ENCODE data around the gene ALKBH8. TPM values are rescaled to one million over a fixed set of nuclear protein-coding genes. Genes with fewer than 3 reads are reported as not detected.

The ALKBH8 gene
- total RNA-seq, 2 experiments from 2014 or later = 6.5 to 7.7 TPM

GRCh38 chr11:107494055-107494454 lies 71.5 kb downstream of the ALKBH8 start:
- H3K27me3 ChIP-seq (ENCODE audit: control insufficient read depth in 1 of 2, insufficient read depth in 2 of 2, low read length in 2 of 2) = no peaks in the 10 kb centered on the region
- Mint-ChIP-seq H3K36me3 (ENCODE audit: low read depth) (no peaks in the 10 kb centered on the region), H3K4me3 (no peak overlapping the region), H3K27me3 (no peaks in the 10 kb centered on the region), H3K4me1 (ENCODE audit: low read depth) (no peaks in the 10 kb centered on the region), H3K9me3 (no peaks in the 10 kb centered on the region), H3K27ac (no peak overlapping the region)
- H3K36me3 ChIP-seq (ENCODE audit: insufficient read depth, low read length) = no peaks in the 10 kb centered on the region
- H3K4me3 ChIP-seq (ENCODE audit: low read length) = no peak overlapping the region
- CTCF ChIA-PET = no interaction called here
- no peak for DNase-seq
- intact Hi-C loops (cut with DNase I, micrococcal nuclease) = no loop called here
- no peak for TF ChIP-seq CTCF (IDR thresholded peaks at IDR 0.05)
- POLR2A ChIA-PET = no interaction called here
- H3K27ac ChIP-seq (ENCODE audit: low read depth in 1 of 2, low read length in 2 of 2) = no peak overlapping the region
- no peaks in the 10 kb centered on the region for H3K4me1 ChIP-seq (ENCODE audit: insufficient read depth, low read length)
- no peaks in the 10 kb centered on the region for H3K9me3 ChIP-seq (ENCODE audit: control insufficient read depth in 1 of 2, insufficient read depth in 1 of 2, low read length in 2 of 2)
- no peak for ATAC-seq (ENCODE audit: poor library complexity)

- no peaks in the 10 kb centered on the region for H3K4me1 ChIP-seq (ENCODE audit: insufficient read depth, low read length)
- no peaks in the 10 kb centered on the region for H3K36me3 ChIP-seq (ENCODE audit: insufficient read depth, low read length)
- no peaks in the 10 kb centered on the region for H3K27me3 ChIP-seq (ENCODE audit: control insufficient read depth in 1 of 2, insufficient read depth in 2 of 2, low read length in 2 of 2)
- no peak overlapping the region for H3K4me3 Mint-ChIP-seq
- no peak overlapping the region for H3K4me3 ChIP-seq (ENCODE audit: low read length)
- no peak overlapping the region for H3K27ac Mint-ChIP-seq
- H3K4me1 Mint-ChIP-seq (ENCODE audit: low read depth) = no peaks in the 10 kb centered on the region
- no peak for DNase-seq
- no peak overlapping the region for H3K27ac ChIP-seq (ENCODE audit: low read depth in 1 of 2, low read length in 2 of 2)
- no peak for TF ChIP-seq CTCF (IDR thresholded peaks at IDR 0.05)
- no peaks in the 10 kb centered on the region for H3K9me3 ChIP-seq (ENCODE audit: control insufficient read depth in 1 of 2, insufficient read depth in 1 of 2, low read length in 2 of 2)
- H3K27me3 Mint-ChIP-seq = peaks cover 5% of the 10 kb centered on the region
- CTCF ChIA-PET = no interaction called here
- intact Hi-C loops (cut with DNase I, micrococcal nuclease) = no loop called here
- POLR2A ChIA-PET = no interaction called here
- no peak for ATAC-seq (ENCODE audit: poor library complexity)
- H3K36me3 Mint-ChIP-seq (ENCODE audit: low read depth) = no peaks in the 10 kb centered on the region
- no peaks in the 10 kb centered on the region for H3K9me3 Mint-ChIP-seq
These were observed 72.4 kb downstream of the ALKBH8 start for GRCh38 chr11:107493117-107493516.

GRCh38 chr11:107490836-107491235 lies 74.7 kb downstream of the ALKBH8 start:
- ChIA-PET CTCF (interaction anchor here (0.5 kb wide), 1 partner anchor 33 kb away, joined by 3 read pairs; no protein-coding TSS in a partner anchor), POLR2A (no interaction called here)
- intact Hi-C loops (cut with DNase I, micrococcal nuclease) = loop anchor here in 1 of 2 experiments (1.0 kb wide), 1 partner anchor 21 kb away; no protein-coding TSS in a partner anchor

More at GRCh38 chr11:107490836-107491235, 74.7 kb downstream of the ALKBH8 start:
- Mint-ChIP-seq H3K36me3 (ENCODE audit: low read depth) (no peaks in the 10 kb centered on the region), H3K4me1 (ENCODE audit: low read depth) (no peaks in the 10 kb centered on the region), H3K9me3 (no peaks in the 10 kb centered on the region), H3K4me3 (no peak overlapping the region), H3K27ac (no peak overlapping the region), H3K27me3 (peaks cover 5% of the 10 kb centered on the region)
- DNase-seq = no peak
- H3K4me1 ChIP-seq (ENCODE audit: insufficient read depth, low read length) = no peaks in the 10 kb centered on the region
- no peak for ATAC-seq (ENCODE audit: poor library complexity)
- H3K36me3 ChIP-seq (ENCODE audit: insufficient read depth, low read length) = no peaks in the 10 kb centered on the region
- H3K4me3 ChIP-seq (ENCODE audit: low read length) = no peak overlapping the region
- TF ChIP-seq CTCF (IDR thresholded peaks at IDR 0.05) = no peak
- H3K9me3 ChIP-seq (ENCODE audit: control insufficient read depth in 1 of 2, insufficient read depth in 1 of 2, low read length in 2 of 2) = no peaks in the 10 kb centered on the region
- no peaks in the 10 kb centered on the region for H3K27me3 ChIP-seq (ENCODE audit: control insufficient read depth in 1 of 2, insufficient read depth in 2 of 2, low read length in 2 of 2)
- no peak overlapping the region for H3K27ac ChIP-seq (ENCODE audit: low read depth in 1 of 2, low read length in 2 of 2)

Measured in CD4-positive, alpha-beta T cell (primary cell).